ENCODE results near the gene OXTR.

The OXTR gene

GRCh38 chr3:8769088-8769822 is at the start of gene OXTR:
OXTR (minus strand) TSS chr3:8769613; CDS start chr3:8768187, 1,426 bp downstream.
- DNase-seq: peak; percentile 76

- no peak for DNase-seq
These were observed 48.1 kb upstream of the OXTR start for GRCh38 chr3:8817486-8817885.

DNA sequence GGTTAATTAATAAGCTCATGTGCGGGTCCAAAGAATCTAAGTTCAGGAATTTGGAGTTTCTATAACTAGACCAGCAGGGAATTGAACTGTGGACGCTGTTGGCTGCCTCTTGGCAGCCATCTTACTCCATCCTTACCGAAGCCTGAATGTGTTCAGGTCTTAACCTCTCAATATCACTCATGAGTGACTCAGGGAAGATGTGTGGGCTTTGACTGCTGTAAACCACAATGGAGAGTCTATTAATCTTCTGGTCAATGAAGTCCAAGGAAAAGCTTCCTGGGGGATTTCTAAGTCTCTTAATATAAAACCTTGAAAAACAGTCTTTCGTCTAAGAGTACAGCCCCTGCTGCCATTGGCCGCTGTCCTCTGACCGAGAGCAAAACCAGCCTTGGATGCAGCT is 46.7 kb upstream of the OXTR start:
- no peak for DNase-seq

- no peak for DNase-seq
These were observed 44.0 kb upstream of the OXTR start for GRCh38 chr3:8813411-8813810.

DNA sequence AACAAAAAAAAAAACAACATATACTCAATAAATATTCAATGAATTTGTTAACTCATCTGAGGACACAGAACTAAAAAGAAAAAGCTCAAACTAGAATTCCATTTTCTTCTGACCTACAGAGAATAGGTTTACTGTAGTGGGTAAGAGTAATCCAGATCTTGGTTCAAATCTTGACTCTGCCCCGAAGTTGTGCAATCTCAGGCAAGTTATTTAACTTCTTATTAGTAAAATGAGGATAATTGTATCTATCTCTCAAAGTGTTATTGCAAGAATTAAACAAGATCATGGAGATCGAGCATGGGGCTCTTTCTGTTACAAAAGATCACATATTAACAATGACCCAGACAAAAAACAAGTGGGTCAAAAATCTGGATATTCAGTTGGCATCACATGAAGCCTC is 41.1 kb upstream of the OXTR start:
- DNase-seq: no peak

DNA sequence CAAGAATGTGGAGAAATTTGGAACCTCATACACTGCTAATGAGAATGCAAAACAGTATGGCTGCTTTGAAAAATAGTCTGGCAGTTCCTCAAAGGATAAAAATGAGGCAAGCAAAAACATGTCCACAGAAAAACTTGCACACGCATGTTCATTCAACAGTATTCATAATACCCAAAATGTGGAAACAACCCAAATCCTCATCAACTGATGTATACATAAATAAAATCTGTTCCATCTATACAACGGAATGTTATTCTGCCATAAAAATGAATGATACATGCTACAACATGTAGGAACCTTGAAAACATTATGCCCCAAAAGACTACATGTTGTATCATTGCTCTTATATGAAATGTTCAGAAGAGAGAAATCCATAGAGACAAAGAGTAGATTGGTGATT is 36.4 kb upstream of the OXTR start:
- DNase-seq: no peak

DNA sequence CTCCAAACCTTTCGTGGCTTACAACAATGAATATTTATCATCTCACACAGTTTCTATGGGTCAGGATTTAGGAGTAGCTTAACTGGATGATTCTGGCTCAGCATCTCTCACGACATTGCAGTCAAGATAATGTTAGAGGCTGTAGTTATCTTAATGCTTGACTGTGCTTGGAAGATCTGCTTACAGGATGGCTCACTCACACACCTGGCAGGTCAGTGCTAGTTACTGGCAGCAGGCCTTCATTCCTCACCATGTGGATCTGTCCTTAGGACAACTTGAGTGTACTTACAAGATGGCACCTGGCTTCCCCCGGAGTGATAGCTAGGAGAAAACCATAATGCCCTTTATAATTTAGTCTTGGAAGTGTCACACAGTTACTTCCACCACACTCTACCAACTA is 32.8 kb upstream of the OXTR start:
- no peak for DNase-seq

- no peak for DNase-seq
These were observed 30.6 kb upstream of the OXTR start for GRCh38 chr3:8800016-8800415.

- DNase-seq: no peak
These were observed 24.8 kb upstream of the OXTR start for GRCh38 chr3:8794247-8794646.

- DNase-seq: no peak
These were observed 23.8 kb upstream of the OXTR start for GRCh38 chr3:8793242-8793641.

DNA sequence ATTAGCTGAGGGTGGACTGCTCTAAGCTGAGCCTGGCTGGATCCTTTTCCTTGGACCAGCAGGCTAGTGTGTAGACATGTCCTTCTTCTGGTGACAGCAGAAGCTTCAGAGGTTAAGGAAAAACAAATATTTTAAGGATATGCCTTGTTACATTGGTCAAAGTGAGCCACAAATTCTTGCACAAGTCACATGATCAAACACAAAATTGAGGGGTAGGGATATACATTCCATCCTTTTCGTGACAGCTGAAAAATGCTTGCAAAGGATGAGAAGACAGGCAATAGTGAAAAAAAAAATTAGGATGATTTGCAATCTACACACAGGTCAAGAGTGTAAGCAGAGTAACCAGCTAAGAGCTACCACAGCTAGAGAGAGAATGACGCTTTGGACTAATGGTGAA is 21.1 kb upstream of the OXTR start:
- DNase-seq: no peak

DNA sequence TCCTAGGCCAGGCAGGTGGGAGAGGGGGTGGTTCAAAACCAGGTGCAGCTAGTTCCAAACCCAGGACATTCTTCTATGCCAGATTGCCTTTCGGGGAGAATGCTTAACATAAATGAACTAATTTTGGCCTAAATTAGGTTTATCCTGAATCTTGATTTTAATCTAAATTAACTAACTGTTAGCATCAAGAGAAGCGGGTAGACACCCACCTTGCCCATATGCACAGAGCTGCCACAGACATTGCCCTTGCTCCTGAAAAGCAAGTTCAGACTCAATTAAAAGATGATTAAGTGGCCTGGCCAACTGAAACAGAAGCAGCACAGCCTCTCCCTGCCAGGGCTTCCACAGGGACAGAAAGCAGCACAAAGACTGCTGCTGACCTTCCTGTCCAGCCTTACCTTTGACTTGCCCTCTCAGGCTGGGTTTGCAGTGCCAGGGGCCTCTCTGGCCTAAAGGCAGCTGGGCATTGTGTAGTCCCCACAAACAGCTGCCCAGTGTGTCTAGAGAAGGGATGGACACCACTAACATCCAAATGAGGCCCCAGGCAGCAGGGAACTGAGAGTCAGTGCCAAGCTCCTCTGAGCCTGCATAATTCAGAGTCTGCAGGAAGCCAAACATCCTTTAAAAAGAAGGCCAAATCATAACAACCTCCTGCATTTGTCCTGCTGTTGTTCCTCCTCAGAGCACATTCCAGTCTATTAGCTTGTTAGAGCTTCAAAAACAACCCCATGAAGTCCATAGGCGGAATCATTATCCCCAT is 15.4 kb upstream of the OXTR start:
- DNase-seq: no peak

DNA sequence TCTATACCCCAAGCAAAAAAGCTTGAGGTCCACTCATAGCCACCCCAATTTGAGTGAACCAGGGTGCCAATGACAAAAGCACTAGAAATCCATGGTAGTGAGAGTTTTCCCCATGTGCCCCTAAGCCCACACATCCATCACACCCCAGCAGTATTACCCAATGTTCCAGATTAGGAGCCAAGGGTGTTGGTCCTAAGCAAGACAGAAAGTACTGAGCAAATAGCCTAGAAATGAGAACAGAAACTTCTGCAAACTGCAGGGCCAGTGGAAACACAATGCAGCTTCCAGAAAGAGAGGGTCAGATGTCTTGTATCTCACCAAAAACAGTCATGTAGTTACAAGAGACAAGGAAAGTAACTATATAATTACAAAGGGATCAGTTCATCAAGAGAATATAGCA is 10.9 kb upstream of the OXTR start:
- no peak for DNase-seq

- DNase-seq: no peak
These were observed 9.1 kb upstream of the OXTR start for GRCh38 chr3:8778475-8778874.

- DNase-seq: no peak
These were observed 8.5 kb upstream of the OXTR start for GRCh38 chr3:8777978-8778267.

GRCh38 chr3:8777201-8777977 is 8.0 kb upstream of the OXTR start:
- DNase-seq: no peak

DNA sequence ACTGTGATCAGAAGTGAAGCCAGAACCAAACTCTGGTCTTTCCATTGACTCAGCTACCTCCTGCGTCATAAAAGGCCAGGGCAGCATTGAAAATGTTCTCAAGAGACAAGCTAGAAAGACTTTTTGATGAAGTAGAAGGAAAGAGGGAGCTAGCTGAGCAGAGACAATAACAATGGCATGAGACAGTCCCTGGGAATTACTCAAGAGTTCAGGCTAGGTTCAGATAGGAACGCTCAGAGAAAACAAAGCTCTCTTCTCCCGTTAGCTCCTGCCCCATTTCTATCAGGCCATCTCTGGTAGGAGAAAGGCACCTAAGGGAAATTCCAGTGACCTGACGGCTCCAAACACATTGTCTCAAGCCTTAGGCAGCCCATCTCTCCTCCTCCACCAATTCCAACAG is 7.0 kb upstream of the OXTR start:
- DNase-seq: no peak

DNA sequence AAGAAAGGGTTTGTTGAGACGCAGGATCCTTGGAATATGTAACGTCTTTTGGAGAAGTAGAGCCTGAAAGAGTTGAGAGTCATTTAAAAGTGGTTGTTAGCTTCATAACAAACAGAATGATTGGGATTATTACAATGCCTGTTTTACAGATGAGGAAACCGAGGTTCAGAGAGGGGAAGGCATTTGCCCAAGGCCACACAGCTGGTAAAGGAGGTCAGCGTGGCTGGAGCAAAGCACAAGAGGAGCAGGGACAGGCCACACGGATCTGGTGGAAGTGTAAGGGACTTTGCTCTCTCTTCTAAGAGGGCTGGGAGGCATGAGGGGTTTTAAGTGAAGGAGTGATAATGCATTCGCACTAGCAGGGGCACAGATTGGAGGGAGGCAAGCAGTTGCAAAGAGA is 6.2 kb upstream of the OXTR start:
- DNase-seq: no peak

DNA sequence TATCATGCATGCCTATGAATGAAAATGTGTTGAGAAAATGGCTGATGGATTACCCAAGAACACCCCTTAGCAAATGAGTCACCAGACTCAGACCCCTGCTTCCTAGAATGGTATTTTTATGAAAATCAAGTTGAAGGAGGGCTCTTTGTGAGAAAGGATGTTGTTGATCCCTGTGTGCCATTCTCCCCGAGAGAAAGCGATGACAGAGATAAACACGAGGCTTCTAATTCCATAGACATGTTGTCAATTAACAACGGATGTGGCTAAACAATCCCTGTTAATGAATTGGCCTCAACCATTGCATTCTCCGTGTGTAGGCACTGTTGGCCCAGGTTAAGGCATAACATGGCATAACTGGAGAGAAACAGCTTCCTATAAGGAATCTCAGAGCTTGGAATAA is 5.8 kb upstream of the OXTR start:
- no peak for DNase-seq

DNA sequence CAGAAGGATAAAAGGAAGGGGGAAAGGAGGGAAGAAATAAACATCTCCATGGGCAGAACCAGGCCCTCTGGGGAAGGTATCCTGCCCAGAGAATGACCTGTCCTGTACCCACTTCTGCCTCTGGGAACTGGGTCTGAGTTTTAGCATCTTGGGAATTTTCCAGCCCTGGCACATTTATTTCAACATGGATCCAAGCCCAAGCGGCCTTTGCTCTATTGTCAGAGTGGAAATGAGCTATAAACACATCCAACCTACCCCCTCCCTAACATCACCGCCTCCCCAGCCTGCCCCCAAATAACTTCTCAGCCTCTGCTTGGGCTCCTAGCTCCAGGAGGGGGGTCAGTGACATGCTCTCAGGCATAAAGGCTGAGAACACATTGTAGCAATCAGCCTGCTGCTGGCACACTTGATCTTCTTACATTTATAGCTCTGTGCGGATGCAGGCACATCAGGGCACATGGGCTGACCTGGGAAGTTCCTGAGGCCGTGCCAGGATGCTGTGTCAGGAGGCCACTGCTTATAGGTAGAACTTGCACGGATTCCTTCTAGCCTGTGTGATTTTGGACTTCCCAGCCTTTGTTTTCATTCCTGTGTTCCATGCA is 4.6 kb upstream of the OXTR start:
- DNase-seq: no peak

DNA sequence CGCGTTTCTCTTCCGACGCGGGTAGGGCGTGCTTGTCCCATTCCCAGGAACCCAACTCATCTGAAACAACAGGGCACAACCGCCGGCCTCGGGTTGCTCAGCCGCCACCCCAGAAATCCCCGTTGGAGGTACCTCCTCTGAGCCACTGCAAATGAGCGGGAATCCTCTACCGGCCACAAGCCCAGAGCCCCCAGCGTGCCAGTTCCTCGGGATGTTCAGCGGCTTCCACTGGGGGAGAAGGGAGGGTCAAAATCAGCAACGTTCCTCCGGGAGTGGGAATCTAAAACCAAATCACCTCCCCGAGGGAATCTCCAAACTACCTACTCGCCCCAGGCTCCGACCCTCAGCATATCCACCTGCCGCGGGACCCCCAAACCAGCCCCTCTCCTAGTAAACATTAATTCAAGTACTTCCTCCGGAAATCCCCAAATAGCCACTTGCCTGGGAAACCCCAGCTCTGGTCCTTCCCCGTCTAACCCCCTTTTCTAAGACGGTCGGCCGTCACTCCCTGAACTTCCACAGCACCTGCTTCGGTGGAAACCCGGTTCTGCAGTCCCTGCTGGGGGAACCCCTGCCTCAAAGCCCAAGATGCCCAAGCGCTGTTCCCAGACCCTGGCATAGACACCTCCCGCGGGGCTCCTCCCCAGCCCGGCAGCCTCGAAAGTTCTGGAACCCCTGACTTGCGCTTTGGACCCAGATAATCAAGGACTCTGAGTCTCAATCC is 887 bp downstream of the OXTR start:
- no peak for DNase-seq

DNA sequence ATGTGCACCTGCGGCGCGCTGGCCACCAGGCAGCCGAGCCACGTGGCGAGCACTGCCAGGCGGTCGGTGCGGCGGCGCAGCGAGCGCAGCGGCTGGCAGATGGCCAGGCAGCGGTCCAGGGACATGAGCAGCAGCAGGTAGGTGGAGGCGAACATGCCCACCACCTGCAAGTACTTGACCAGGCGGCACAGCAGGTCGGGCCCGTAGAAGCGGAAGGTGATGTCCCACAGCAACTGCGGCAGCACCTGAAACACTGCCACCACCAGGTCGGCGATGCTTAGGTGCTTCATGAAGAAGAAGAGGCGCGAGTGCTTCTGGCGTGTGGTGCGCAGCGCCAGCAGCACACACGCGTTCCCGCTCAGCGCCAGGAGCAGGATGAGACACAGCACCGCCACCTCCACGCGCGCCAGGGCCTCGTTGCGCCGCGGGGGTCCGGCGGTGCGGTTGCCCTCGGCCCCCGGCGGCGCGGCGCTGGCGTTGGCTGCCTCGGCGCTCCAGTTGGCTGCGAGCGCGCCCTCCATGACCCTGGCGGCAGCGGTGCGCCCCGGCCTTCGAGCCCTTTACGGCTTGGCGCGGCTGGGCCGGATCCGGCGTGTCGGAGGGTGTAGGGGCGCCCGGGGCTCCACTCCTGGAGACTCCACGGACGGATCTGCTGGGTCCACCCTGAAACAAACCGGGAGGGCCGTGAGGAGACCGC is 1.6 kb downstream of the OXTR start:
- DNase-seq: peak; percentile 52
